OCI-LY3 (cell line): ENCODE data around the gene ZNF641.

Source experiments
- H2AFZ ChIP-seq: fragments of 200-600, 300-600 bp; shearing (Covaris generic); 2 replicates; pipeline ENCODE4 v1.6.0; 2014; ENCODE audit warnings: antibody characterized with exemption, low read depth, low read length
- H3K27ac ChIP-seq: fragments of 200-600, 300-600 bp; sonication (generic); 2 replicates; pipeline ENCODE4 v1.5.1; 2014; ENCODE audit warnings: mild to moderate bottlenecking, low read length, moderate library complexity, mixed read lengths
- H3K27me3 ChIP-seq: fragments of 200-600, 300-600 bp; sonication (generic); 2 replicates; pipeline ENCODE4 v1.6.1; 2014; ENCODE audit warnings: low read depth, low read length, mixed read lengths
- H3K36me3 ChIP-seq: fragments of 200-600, 300-600 bp; sonication (generic); replicated peaks from 2 replicates; pipeline ENCODE3; 2014; ENCODE audit warnings: low read depth, low read length, mixed read lengths
- H3K4me1 ChIP-seq: fragments of 300-600, 200-600 bp; sonication (generic); 2 replicates; pipeline ENCODE4 v1.6.1; 2014; ENCODE audit warnings: low read length, mixed read lengths
- H3K4me2 ChIP-seq: fragments of 200-600, 300-600 bp; sonication (generic); 2 replicates; pipeline ENCODE4 v1.6.1; 2014; ENCODE audit warnings: low read length, mixed read lengths
- H3K4me3 ChIP-seq: fragments of 300-600, 200-600 bp; sonication (generic); 2 replicates; pipeline ENCODE4 v1.5.1; 2014; ENCODE audit warnings: antibody characterized with exemption, mild to moderate bottlenecking, low read length, moderate library complexity
- H3K79me2 ChIP-seq: fragments of 300-600, 200-600 bp; shearing (Covaris generic); 2 replicates; pipeline ENCODE4 v1.6.1; 2014; ENCODE audit warnings: mild to moderate bottlenecking, low read length, mixed read lengths
- H3K9ac ChIP-seq: fragments of 300-600, 200-600 bp; shearing (Covaris generic); 2 replicates; pipeline ENCODE4 v1.6.0; 2014; ENCODE audit warnings: mild to moderate bottlenecking, low read length, moderate library complexity
- H3K9me3 ChIP-seq: fragments of 200-600, 300-600 bp; shearing (Covaris generic); 2 replicates; pipeline ENCODE4 v1.6.1; 2014; ENCODE audit warnings: low read length, mixed read lengths; ENCODE audit not compliant: insufficient read depth
- H4K20me1 ChIP-seq: fragments of 200-600, 300-600 bp; sonication (generic); 2 replicates; pipeline ENCODE4 v1.6.1; 2016; ENCODE audit warnings: low read length, mixed read lengths; ENCODE audit not compliant: insufficient read depth
- EZH2phosphoT487 ChIP-seq: fragments of 200-600 bp; shearing (Covaris generic); IDR thresholded peaks from 2 replicates; pipeline ENCODE4 v1.6.1; 2018; ENCODE audit warnings: antibody characterized with exemption, mixed run types, low read depth
- TF ChIP-seq, protein P1 (sequence below): fragments of 200-600, 300-600 bp; sonication (generic); IDR thresholded peaks from 2 replicates; pipeline ENCODE4 v1.5.1; 2014; ENCODE audit warnings: antibody characterized with exemption, low read length, low read depth

Gene ZNF641

DNA sequence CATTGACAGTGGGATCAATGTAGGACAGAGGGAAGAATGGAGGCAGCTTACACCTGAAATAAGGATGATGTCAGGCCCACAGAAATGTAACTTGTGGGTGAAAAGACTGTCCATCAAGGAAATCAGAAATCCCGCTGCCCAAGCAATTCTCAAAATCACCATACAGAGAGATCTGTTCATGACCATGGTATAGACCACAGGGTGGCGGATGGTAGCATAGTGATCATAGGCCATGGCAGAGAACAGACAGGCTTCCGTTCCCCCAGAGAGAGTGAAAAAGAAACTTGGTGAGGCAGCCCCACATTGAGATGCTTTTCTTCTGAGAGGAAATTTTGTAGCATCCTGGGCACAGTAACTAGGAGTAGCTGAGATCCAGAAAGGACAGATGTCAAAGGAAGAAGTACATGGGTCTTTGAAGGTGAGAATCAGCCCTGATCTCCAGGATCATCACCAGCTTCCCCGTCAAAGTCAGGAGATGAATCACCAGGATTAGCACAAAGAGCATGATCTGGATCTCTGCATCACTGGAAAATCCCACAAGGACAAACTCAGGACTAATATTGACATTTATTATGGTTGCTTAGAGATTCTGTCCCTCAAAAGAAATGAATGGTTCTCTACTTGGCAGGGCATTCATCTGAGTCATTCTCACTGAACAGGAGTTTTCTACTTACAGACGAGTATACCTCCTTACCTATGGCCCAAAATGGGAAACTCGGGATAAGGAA, 5.5 kb upstream of the ZNF641 start:
- no peaks in the 10 kb centered on the region for H3K9me3 ChIP-seq
- H4K20me1 ChIP-seq, result no peaks in the 10 kb centered on the region
- H3K27ac ChIP-seq, result no peak overlapping the region
- H3K4me2 ChIP-seq, result no peak overlapping the region
- H3K79me2 ChIP-seq, result no peaks in the 10 kb centered on the region
- TF ChIP-seq, protein P1, sequence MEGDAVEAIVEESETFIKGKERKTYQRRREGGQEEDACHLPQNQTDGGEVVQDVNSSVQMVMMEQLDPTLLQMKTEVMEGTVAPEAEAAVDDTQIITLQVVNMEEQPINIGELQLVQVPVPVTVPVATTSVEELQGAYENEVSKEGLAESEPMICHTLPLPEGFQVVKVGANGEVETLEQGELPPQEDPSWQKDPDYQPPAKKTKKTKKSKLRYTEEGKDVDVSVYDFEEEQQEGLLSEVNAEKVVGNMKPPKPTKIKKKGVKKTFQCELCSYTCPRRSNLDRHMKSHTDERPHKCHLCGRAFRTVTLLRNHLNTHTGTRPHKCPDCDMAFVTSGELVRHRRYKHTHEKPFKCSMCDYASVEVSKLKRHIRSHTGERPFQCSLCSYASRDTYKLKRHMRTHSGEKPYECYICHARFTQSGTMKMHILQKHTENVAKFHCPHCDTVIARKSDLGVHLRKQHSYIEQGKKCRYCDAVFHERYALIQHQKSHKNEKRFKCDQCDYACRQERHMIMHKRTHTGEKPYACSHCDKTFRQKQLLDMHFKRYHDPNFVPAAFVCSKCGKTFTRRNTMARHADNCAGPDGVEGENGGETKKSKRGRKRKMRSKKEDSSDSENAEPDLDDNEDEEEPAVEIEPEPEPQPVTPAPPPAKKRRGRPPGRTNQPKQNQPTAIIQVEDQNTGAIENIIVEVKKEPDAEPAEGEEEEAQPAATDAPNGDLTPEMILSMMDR, result no peak
- TF ChIP-seq EZH2phosphoT487, result no peak
- no peaks in the 10 kb centered on the region for H3K4me1 ChIP-seq
- no peak overlapping the region for H3K4me3 ChIP-seq
- no peaks in the 10 kb centered on the region for H3K36me3 ChIP-seq
- no peak overlapping the region for H3K9ac ChIP-seq
- no peaks in the 10 kb centered on the region for H3K27me3 ChIP-seq
- no peak overlapping the region for H2AFZ ChIP-seq

DNA sequence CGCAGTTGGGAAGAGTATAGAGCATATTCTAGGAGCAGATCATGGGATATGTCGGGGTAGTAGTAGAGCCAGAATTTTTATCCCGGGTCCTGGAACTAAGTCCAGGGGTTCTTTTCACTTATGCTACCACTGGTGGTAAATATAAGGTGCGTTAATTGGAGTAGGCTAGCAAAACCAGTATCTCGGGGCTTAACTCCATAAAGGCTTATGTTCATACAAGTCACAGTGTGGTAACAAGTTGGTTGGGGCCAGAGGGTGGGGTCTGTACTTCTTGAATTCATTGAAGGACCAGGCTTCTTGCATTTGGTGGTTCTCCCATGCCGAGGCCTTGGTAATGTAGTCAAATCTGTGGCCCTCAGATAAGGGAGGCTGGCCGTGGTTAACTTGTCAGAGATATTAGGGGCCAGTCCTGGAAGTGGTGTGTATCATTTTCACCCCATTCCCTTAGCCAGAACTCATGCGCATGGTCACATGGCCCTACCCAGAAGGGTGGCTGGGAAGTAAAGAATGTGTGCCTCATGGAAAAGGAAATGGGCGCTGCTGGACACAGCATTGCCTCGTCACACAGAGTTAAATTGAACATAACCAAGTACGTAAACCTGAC, 1.5 kb upstream of the ZNF641 start:
- Histone ChIP-seq H2AFZ (no peak overlapping the region), H3K9ac (no peak overlapping the region), H3K79me2 (no peaks in the 10 kb centered on the region), H4K20me1 (no peaks in the 10 kb centered on the region), H3K27ac (no peak overlapping the region), H3K36me3 (peaks cover 5% of the 10 kb centered on the region), H3K9me3 (no peaks in the 10 kb centered on the region), H3K27me3 (no peaks in the 10 kb centered on the region), H3K4me3 (no peak overlapping the region), H3K4me1 (peaks cover 12% of the 10 kb centered on the region), H3K4me2 (no peak overlapping the region)
- TF ChIP-seq EZH2phosphoT487, result no peak
- TF ChIP-seq, protein P1, result no peak

DNA sequence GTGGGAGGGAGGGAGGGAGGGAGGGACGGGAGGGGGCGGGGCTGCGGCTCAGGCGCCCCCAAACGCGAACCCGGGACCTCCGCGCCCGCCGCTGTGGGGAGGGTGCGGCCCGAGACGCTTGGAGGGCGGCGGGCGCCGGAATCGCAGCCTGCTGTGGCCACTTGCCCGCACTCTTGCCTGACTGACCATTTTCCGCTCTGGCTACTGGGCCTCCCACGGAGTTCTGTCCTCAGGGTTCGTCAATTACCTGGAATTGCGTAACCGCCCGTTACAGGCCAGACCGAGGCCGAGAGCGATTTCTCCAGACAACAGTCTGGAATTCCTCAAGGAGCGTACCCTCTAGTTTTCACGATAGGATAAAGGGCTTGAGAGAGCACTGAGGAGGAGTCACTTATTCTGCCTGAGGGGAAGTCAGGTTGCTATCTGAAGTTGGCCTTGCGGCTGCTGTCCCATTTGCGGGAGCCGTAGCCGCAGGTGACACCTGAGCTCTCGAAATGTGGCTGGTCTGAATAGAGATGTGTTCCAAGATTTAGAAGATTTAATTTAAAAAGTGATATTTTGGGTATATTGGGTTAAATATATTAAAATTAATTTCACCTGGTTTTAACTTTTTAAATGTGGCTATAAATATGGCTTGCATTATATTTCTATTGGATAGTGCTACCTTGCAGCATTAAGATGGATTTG, 446 bp upstream of the ZNF641 start:
- Histone ChIP-seq H3K9me3 (no peaks in the 10 kb centered on the region), H3K27ac (0 out of 2 replicates have a peak overlapping the region, but pooled peaks have one; percentile 3), H3K4me3 (peak overlapping the region; percentile 96)

DNA sequence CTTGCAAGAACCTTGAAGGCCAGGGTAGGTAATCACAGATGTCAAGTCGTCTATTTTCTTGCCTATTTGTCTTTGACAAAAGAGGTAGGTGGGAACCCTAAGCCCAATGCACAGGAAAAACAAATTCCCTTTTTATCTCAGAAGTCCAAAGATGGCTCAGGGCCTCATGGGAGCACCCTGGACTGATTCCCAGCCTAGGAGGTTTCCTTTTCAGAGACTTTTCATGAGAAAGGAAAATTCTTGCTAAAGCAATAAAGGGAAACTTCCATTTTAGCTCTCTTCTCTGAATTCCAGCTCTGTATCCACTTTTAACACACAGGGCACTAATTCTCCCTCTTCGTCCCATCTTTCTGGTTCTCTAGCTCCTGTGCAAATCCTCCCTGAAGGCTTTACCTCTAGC, 1.2 kb downstream of the ZNF641 start:
- Histone ChIP-seq H3K4me2 (peak overlapping the region; percentile 99), H3K9ac (no peak overlapping the region), H3K27me3 (no peaks in the 10 kb centered on the region), H3K27ac (no peak overlapping the region), H2AFZ (no peak overlapping the region), H3K9me3 (no peaks in the 10 kb centered on the region), H3K79me2 (no peaks in the 10 kb centered on the region), H3K4me3 (peak overlapping the region; percentile 96), H4K20me1 (no peaks in the 10 kb centered on the region), H3K36me3 (peaks cover 15% of the 10 kb centered on the region), H3K4me1 (peaks cover 12% of the 10 kb centered on the region)
- TF ChIP-seq EZH2phosphoT487, result no peak
- TF ChIP-seq, protein P1, result no peak

More for the DNA sequence above, 446 bp upstream of the ZNF641 start:
- Histone ChIP-seq H3K79me2 (no peaks in the 10 kb centered on the region), H3K36me3 (peaks cover 9% of the 10 kb centered on the region), H3K4me2 (peak overlapping the region; percentile 96), H3K27me3 (no peaks in the 10 kb centered on the region), H3K4me1 (peaks cover 12% of the 10 kb centered on the region), H3K9ac (peak overlapping the region; percentile 91), H4K20me1 (no peaks in the 10 kb centered on the region), H2AFZ (peak overlapping the region; percentile 95)
- TF ChIP-seq, protein P1, result no peak
